Right atrium auricular region (tissue), 2 donors: ENCODE measurements around the gene CDH26. TPM values are rescaled to one million over a fixed set of nuclear protein-coding genes. Genes with fewer than 3 reads are reported as not detected.

Experiments
- DNase-seq: peaks from one replicate; pipeline ENCODE4 v3.0.0-alpha.2; 2019; ENCODE audit warnings: low spot score
- H3K27ac ChIP-seq, 2 donors: fragments of 200-600 bp; sonication (generic); 1 replicate in 1 of 2; 2 replicates in 1 of 2; pipeline ENCODE4 v1.5.1; 2016 to 2019
- H3K27me3 ChIP-seq, 2 donors: fragments of 200-600 bp; sonication (generic); one replicate each; pipeline versions ENCODE4 v1.5.1 to v1.6.0; 2017 to 2019
- H3K36me3 ChIP-seq: fragments of 200-600 bp; sonication (generic); one replicate; pipeline ENCODE4 v1.5.1; 2016
- H3K4me1 ChIP-seq, 2 donors: fragments of 200-600 bp; sonication (generic); one replicate each; pipeline versions ENCODE4 v1.5.1 to v1.6.0; 2017 to 2019
- H3K4me3 ChIP-seq, 2 donors: fragments of 200-600 bp; sonication (generic); 1 replicate in 1 of 2; 2 replicates in 1 of 2; pipeline ENCODE4 v1.5.1; 2017 to 2019; ENCODE audit warnings: mild to moderate bottlenecking in 1 of 2, moderate library complexity in 1 of 2
- H3K9me3 ChIP-seq, 2 donors: fragments of 200-600 bp; sonication (generic); one replicate each; pipeline ENCODE4 v1.5.1; 2019
- total RNA-seq, 2 donors: library from RNA; depleted of rRNA; stranded (reverse); fragments of >200 nt; gene quantifications; one replicate each; pipeline ENCODE4 v1.1.0, GENCODE V29; 2016
- TF ChIP-seq, protein P1 (sequence below), 2 donors: fragments of 200-600 bp; sonication (generic); IDR thresholded peaks; one replicate each; pipeline ENCODE4 v1.5.1; 2019; ENCODE audit warnings: antibody characterized with exemption in 2 of 2

CDH26 gene
- total RNA-seq, 2 donors from 2014 or later, result 0.43 to 1.3 TPM

DNA sequence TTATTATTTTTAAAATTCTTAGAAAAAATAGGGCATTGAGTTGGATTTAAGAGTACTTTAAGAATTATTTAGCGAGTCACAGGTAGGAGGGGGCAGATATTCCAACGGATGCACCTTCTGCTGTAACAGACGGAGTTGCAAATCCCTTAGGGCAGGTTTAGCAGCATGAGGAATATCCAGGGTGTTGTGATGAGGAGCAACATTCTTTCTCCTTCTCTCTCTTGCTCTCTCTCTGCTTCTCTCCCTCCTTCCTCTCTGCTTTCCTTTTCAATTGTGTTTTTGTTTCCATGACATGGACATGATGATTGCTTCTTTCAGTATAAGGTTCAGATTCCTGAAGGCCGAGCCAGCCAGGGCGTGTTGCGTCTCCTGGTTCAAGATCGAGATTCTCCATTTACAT lies 28.9 kb downstream of the CDH26 start:
- TF ChIP-seq, protein P1, sequence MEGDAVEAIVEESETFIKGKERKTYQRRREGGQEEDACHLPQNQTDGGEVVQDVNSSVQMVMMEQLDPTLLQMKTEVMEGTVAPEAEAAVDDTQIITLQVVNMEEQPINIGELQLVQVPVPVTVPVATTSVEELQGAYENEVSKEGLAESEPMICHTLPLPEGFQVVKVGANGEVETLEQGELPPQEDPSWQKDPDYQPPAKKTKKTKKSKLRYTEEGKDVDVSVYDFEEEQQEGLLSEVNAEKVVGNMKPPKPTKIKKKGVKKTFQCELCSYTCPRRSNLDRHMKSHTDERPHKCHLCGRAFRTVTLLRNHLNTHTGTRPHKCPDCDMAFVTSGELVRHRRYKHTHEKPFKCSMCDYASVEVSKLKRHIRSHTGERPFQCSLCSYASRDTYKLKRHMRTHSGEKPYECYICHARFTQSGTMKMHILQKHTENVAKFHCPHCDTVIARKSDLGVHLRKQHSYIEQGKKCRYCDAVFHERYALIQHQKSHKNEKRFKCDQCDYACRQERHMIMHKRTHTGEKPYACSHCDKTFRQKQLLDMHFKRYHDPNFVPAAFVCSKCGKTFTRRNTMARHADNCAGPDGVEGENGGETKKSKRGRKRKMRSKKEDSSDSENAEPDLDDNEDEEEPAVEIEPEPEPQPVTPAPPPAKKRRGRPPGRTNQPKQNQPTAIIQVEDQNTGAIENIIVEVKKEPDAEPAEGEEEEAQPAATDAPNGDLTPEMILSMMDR (IDR thresholded peaks at IDR 0.05), result no peak
- Histone ChIP-seq H3K9me3 (no peaks in the 10 kb centered on the region), H3K4me3 (no peak overlapping the region), H3K27ac (no peak overlapping the region), H3K4me1 (no peaks in the 10 kb centered on the region), H3K27me3 (no peaks in the 10 kb centered on the region), H3K36me3 (no peaks in the 10 kb centered on the region)
- no peak for DNase-seq

DNA sequence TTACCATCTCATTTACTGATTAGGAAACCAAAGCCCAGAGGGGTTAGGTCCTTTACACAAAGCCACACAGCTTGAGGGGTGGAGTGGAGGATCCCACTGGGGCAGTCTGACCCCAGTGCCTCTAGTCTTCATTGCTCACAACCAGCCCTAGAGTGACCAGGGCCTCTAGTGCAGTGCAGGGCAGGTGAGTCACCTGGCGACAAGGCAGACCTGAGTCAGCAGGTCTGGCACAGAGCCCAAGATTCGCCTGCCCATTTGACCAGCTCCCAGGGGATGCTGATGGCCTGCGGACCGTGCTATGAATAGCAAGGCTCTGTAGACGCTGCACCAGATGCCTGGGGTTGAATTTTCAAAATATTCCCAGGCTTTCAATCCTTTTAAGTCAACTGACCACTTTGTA lies 29.9 kb downstream of the CDH26 start:
- TF ChIP-seq, protein P1 (IDR thresholded peaks at IDR 0.05), result no peak
- Histone ChIP-seq H3K9me3 (no peaks in the 10 kb centered on the region), H3K27me3 (no peaks in the 10 kb centered on the region), H3K4me3 (no peak overlapping the region), H3K27ac (no peak overlapping the region), H3K4me1 (no peaks in the 10 kb centered on the region), H3K36me3 (no peaks in the 10 kb centered on the region)
- no peak for DNase-seq

DNA sequence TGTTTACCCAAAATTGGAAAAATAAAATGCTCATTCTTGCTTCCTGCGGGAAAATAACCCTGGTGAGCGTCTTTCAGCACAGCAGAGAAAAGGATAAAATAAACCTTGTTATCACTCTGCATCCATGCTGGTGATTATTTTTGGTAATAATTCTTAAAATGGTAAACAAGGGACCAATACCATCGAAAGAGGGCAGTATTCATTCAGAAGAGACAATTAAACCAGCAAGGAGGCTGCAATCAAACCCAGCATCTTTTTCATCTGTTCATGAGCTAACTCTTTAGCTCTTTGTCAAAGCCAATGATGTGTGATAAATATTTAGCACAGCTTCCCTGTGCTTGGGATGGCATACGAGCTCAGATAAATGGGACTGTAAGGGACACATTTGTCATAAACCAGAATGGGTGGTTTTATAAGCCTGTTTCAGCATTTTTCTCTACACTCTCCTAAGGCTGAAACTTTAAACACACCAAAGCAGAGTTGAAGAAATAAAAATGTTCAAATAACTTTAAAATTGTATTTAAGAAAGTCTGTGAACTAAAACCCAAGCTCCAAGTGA lies 34.4 kb downstream of the CDH26 start:
- no peak overlapping the region for H3K4me3 ChIP-seq
- H3K4me1 ChIP-seq, result peaks cover 0 to 12% of the 10 kb centered on the region in 2 donors
- H3K9me3 ChIP-seq, result no peaks in the 10 kb centered on the region
- DNase-seq, result no peak
- H3K27me3 ChIP-seq, result no peaks in the 10 kb centered on the region
- no peak overlapping the region for H3K27ac ChIP-seq
- H3K36me3 ChIP-seq, result no peaks in the 10 kb centered on the region
- TF ChIP-seq, protein P1 (IDR thresholded peaks at IDR 0.05), result no peak

DNA sequence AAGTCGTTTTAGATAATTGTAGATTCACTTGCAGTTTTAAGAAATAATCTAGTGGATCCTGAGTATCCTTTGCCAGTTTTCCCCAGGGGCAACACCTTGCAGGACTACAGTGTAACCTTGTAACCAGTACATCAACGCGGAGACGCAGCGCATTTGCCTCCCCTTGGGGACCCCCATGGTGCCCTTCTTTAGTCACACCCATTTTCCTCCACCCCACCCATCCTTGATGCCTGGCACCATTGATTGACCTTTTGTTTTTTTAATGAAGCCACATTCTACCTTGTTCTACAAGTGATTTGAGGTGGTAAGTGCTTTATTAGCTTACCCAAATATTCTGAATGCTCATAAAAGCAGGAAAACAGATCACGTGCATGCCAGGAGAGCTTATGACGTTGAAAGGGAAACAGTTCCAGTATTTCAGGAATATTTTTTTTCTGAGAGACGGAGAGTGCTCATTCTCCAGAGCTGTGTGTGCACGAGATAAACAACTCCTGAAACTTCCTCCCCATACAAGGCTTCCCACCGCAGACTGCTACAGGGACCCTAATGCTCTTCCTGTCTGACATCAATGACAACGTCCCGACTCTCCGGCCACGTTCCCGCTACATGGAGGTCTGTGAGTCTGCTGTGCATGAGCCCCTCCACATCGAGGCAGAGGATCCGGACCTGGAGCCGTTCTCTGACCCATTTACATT lies 35.7 kb downstream of the CDH26 start:
- no peaks in the 10 kb centered on the region for H3K9me3 ChIP-seq
- DNase-seq, result no peak
- H3K36me3 ChIP-seq, result no peaks in the 10 kb centered on the region
- H3K27me3 ChIP-seq, result no peaks in the 10 kb centered on the region
- H3K4me1 ChIP-seq, result peaks cover 0 to 12% of the 10 kb centered on the region in 2 donors
- TF ChIP-seq, protein P1 (IDR thresholded peaks at IDR 0.05), result no peak
- H3K27ac ChIP-seq, result no peak overlapping the region
- H3K4me3 ChIP-seq, result no peak overlapping the region

DNA sequence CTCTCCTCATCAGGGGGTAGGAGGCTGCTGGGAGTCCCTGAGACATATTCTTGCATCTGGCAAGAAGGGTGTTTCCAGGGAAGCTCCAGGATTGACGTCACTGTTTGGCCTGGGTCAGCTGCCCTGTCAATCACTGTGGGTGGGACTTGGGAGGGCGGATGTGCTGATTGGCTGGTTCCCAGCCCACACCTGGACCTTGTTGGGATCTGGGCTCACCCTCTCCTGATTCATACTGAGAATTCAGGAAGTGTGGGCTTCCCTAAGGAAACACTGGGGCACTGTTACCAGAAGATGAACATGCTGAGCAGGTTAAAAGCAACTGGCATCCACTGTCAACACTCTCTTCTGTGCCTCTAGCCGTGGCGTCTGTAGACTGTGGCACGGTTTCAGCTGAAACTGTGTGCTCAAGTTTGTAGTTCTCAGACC lies 36.5 kb downstream of the CDH26 start:
- no peak overlapping the region for H3K27ac ChIP-seq
- H3K36me3 ChIP-seq, result no peaks in the 10 kb centered on the region
- H3K27me3 ChIP-seq, result no peaks in the 10 kb centered on the region
- peaks cover 0 to 12% of the 10 kb centered on the region in 2 donors for H3K4me1 ChIP-seq
- no peak for DNase-seq
- no peaks in the 10 kb centered on the region for H3K9me3 ChIP-seq
- TF ChIP-seq, protein P1 (IDR thresholded peaks at IDR 0.05), result no peak
- no peak overlapping the region for H3K4me3 ChIP-seq
